Measurements from ENCODE around the gene UBE2E2.

GRCh38 chr3:23161896-23162570, 41.1 kb upstream of the UBE2E2 start:
- TF ChIP-seq POLR2A (IDR thresholded peaks at IDR 0.05), result no peak
- TF ChIP-seq CTCF (IDR thresholded peaks at IDR 0.05), result no peak
- TF ChIP-seq EP300 (IDR thresholded peaks at IDR 0.05), result no peak

All from stomach (tissue), 4 donors.